Thyroid gland (tissue), 4 donors: ENCODE data around the gene GABPB2.

Experiments used
- POLR2A ChIP-seq, 2 donors: fragments of 450-650 bp; IDR thresholded peaks; one replicate each; pipeline ENCODE4 v1.6.1; 2017; ENCODE audit warnings: antibody characterized with exemption in 2 of 2, mild to moderate bottlenecking in 2 of 2, moderate library complexity in 1 of 2
- TF ChIP-seq, protein P1 (sequence below), 6 experiments: fragments of 200-600 bp in 3 of 6; fragments of 450-650 bp in 3 of 6; sonication (generic) in 3 of 6; IDR thresholded peaks; one replicate each; pipeline ENCODE4 v1.5.1; 2016 to 2019; ENCODE audit warnings: antibody characterized with exemption in 6 of 6, mild to moderate bottlenecking in 2 of 6, inconsistent platforms in 1 of 6, moderate library complexity in 1 of 6

- TF ChIP-seq POLR2A (IDR thresholded peaks at IDR 0.05), result peak in 1 of 2 donors; percentile 82
- TF ChIP-seq, protein P1, sequence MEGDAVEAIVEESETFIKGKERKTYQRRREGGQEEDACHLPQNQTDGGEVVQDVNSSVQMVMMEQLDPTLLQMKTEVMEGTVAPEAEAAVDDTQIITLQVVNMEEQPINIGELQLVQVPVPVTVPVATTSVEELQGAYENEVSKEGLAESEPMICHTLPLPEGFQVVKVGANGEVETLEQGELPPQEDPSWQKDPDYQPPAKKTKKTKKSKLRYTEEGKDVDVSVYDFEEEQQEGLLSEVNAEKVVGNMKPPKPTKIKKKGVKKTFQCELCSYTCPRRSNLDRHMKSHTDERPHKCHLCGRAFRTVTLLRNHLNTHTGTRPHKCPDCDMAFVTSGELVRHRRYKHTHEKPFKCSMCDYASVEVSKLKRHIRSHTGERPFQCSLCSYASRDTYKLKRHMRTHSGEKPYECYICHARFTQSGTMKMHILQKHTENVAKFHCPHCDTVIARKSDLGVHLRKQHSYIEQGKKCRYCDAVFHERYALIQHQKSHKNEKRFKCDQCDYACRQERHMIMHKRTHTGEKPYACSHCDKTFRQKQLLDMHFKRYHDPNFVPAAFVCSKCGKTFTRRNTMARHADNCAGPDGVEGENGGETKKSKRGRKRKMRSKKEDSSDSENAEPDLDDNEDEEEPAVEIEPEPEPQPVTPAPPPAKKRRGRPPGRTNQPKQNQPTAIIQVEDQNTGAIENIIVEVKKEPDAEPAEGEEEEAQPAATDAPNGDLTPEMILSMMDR (IDR thresholded peaks at IDR 0.05), result no peak
Measured at GRCh38 chr1:151146412-151147131, 76.0 kb downstream of the GABPB2 start, which contains the start of gene SEMA6C.
